Measurements from ENCODE around the gene LRRC15. TPM values are rescaled to one million over a fixed set of nuclear protein-coding genes. Genes with fewer than 3 reads are reported as not detected.

The LRRC15 gene
- total RNA-seq, 2 experiments from 2014 or later, result not detected

GRCh38 chr3:194374935-194375334 is 5.4 kb upstream of the LRRC15 start:
- H3K36me3 Mint-ChIP-seq, result no peaks in the 10 kb centered on the region
- H3K9me3 Mint-ChIP-seq, result no peaks in the 10 kb centered on the region
- no peak overlapping the region for H3K4me3 Mint-ChIP-seq
- H3K27me3 Mint-ChIP-seq, result peaks cover 20% of the 10 kb centered on the region
- DNase-seq, result no peak
- H3K4me1 Mint-ChIP-seq (ENCODE audit: low read depth), result no peaks in the 10 kb centered on the region
- intact Hi-C loops (cut with micrococcal nuclease), result no loop called here
- no peak overlapping the region for H3K27ac Mint-ChIP-seq
- ChIA-PET POLR2A (no interaction called here), CTCF (interaction anchor here (1.0 kb wide), 1 partner anchor 11 kb away, joined by 3 read pairs; no protein-coding TSS in a partner anchor)

- H3K4me3 Mint-ChIP-seq, result no peak overlapping the region
- no peaks in the 10 kb centered on the region for H3K36me3 Mint-ChIP-seq
- intact Hi-C loops (cut with micrococcal nuclease), result no loop called here
- ChIA-PET POLR2A (no interaction called here), CTCF (no interaction called here)
- DNase-seq, result no peak
- H3K27me3 Mint-ChIP-seq, result peaks cover 26% of the 10 kb centered on the region
- no peaks in the 10 kb centered on the region for H3K9me3 Mint-ChIP-seq
- no peaks in the 10 kb centered on the region for H3K4me1 Mint-ChIP-seq (ENCODE audit: low read depth)
- no peak overlapping the region for H3K27ac Mint-ChIP-seq
Measured at GRCh38 chr3:194373899-194374298, 4.4 kb upstream of the LRRC15 start.

- no peak overlapping the region for H3K4me3 Mint-ChIP-seq
- POLR2A ChIA-PET, result no interaction called here
- CTCF ChIA-PET, result no interaction called here
- DNase-seq, result no peak
- intact Hi-C loops (cut with micrococcal nuclease), result no loop called here
- H3K36me3 Mint-ChIP-seq, result no peaks in the 10 kb centered on the region
- H3K9me3 Mint-ChIP-seq, result no peaks in the 10 kb centered on the region
- peaks cover 25% of the 10 kb centered on the region for H3K27me3 Mint-ChIP-seq
- H3K27ac Mint-ChIP-seq, result no peak overlapping the region
- H3K4me1 Mint-ChIP-seq (ENCODE audit: low read depth), result no peaks in the 10 kb centered on the region
Measured at GRCh38 chr3:194373028-194373427, 3.5 kb upstream of the LRRC15 start.

GRCh38 chr3:194370753-194371152 is 1.2 kb upstream of the LRRC15 start:
- POLR2A ChIA-PET, result no interaction called here
- no peak overlapping the region for H3K4me3 Mint-ChIP-seq

GRCh38 chr3:194368918-194369317 is 625 bp downstream of the LRRC15 start:
- Mint-ChIP-seq H3K9me3 (no peaks in the 10 kb centered on the region), H3K27me3 (peaks cover 24% of the 10 kb centered on the region), H3K36me3 (no peaks in the 10 kb centered on the region), H3K4me1 (ENCODE audit: low read depth) (no peaks in the 10 kb centered on the region), H3K27ac (no peak overlapping the region), H3K4me3 (no peak overlapping the region)
- no peak for DNase-seq
- CTCF ChIA-PET, result no interaction called here
- POLR2A ChIA-PET, result no interaction called here
- intact Hi-C loops (cut with micrococcal nuclease), result no loop called here

More at GRCh38 chr3:194370753-194371152, 1.2 kb upstream of the LRRC15 start:
- no peak for DNase-seq
- Mint-ChIP-seq H3K27me3 (peaks cover 31% of the 10 kb centered on the region), H3K9me3 (no peaks in the 10 kb centered on the region), H3K4me1 (ENCODE audit: low read depth) (no peaks in the 10 kb centered on the region), H3K27ac (no peak overlapping the region), H3K36me3 (no peaks in the 10 kb centered on the region)
- CTCF ChIA-PET, result no interaction called here
- intact Hi-C loops (cut with micrococcal nuclease), result no loop called here

GRCh38 chr3:194367992-194368841 is 1.3 kb downstream of the LRRC15 start:
- no peak overlapping the region for H3K4me3 Mint-ChIP-seq
- H3K27ac Mint-ChIP-seq, result no peak overlapping the region
- no peak for DNase-seq
- H3K9me3 Mint-ChIP-seq, result no peaks in the 10 kb centered on the region
- ChIA-PET POLR2A (no interaction called here), CTCF (no interaction called here)
- H3K27me3 Mint-ChIP-seq, result peaks cover 24% of the 10 kb centered on the region
- intact Hi-C loops (cut with micrococcal nuclease), result no loop called here
- no peaks in the 10 kb centered on the region for H3K36me3 Mint-ChIP-seq
- no peaks in the 10 kb centered on the region for H3K4me1 Mint-ChIP-seq (ENCODE audit: low read depth)

GRCh38 chr3:194365978-194366490 is 3.5 kb downstream of the LRRC15 start:
- no peak overlapping the region for H3K27ac Mint-ChIP-seq

GRCh38 chr3:194365526-194365925 is 4.0 kb downstream of the LRRC15 start:
- H3K9me3 Mint-ChIP-seq, result no peaks in the 10 kb centered on the region
- H3K36me3 Mint-ChIP-seq, result no peaks in the 10 kb centered on the region
- H3K4me1 Mint-ChIP-seq (ENCODE audit: low read depth), result no peaks in the 10 kb centered on the region
- ChIA-PET CTCF (interaction anchor here (1.5 kb wide), 1 partner anchor 22 kb away, joined by 4 read pairs; no protein-coding TSS in a partner anchor), POLR2A (no interaction called here)
- DNase-seq, result no peak
- peaks cover 21% of the 10 kb centered on the region for H3K27me3 Mint-ChIP-seq
- intact Hi-C loops (cut with micrococcal nuclease), result no loop called here
- no peak overlapping the region for H3K27ac Mint-ChIP-seq
- H3K4me3 Mint-ChIP-seq, result no peak overlapping the region

More at GRCh38 chr3:194365978-194366490, 3.5 kb downstream of the LRRC15 start:
- Mint-ChIP-seq H3K9me3 (no peaks in the 10 kb centered on the region), H3K4me3 (no peak overlapping the region), H3K36me3 (no peaks in the 10 kb centered on the region), H3K4me1 (ENCODE audit: low read depth) (no peaks in the 10 kb centered on the region), H3K27me3 (peaks cover 24% of the 10 kb centered on the region)
- POLR2A ChIA-PET, result no interaction called here
- intact Hi-C loops (cut with micrococcal nuclease), result no loop called here
- no peak for DNase-seq
- CTCF ChIA-PET, result interaction anchor here (1.5 kb wide), 1 partner anchor 22 kb away, joined by 4 read pairs; no protein-coding TSS in a partner anchor

GRCh38 chr3:194364652-194365434 is 4.7 kb downstream of the LRRC15 start:
- H3K4me1 Mint-ChIP-seq (ENCODE audit: low read depth), result no peaks in the 10 kb centered on the region
- H3K4me3 Mint-ChIP-seq, result no peak overlapping the region
- intact Hi-C loops (cut with micrococcal nuclease), result no loop called here
- no peak for DNase-seq
- H3K27ac Mint-ChIP-seq, result no peak overlapping the region
- H3K27me3 Mint-ChIP-seq, result peaks cover 18% of the 10 kb centered on the region
- CTCF ChIA-PET, result interaction anchor here (1.4 to 1.5 kb wide), 2 partner anchors 21 kb away, joined by 3 to 4 read pairs; no protein-coding TSS in a partner anchor
- H3K36me3 Mint-ChIP-seq, result no peaks in the 10 kb centered on the region
- no peaks in the 10 kb centered on the region for H3K9me3 Mint-ChIP-seq
- POLR2A ChIA-PET, result no interaction called here

- DNase-seq, result no peak
- Mint-ChIP-seq H3K36me3 (no peaks in the 10 kb centered on the region), H3K4me1 (ENCODE audit: low read depth) (no peaks in the 10 kb centered on the region), H3K9me3 (no peaks in the 10 kb centered on the region), H3K27me3 (peaks cover 16% of the 10 kb centered on the region), H3K4me3 (no peak overlapping the region), H3K27ac (no peak overlapping the region)
- intact Hi-C loops (cut with micrococcal nuclease), result no loop called here
- ChIA-PET POLR2A (no interaction called here), CTCF (interaction anchor here (1.4 kb wide), 1 partner anchor 20 kb away, joined by 3 read pairs; no protein-coding TSS in a partner anchor)
Measured at GRCh38 chr3:194364314-194364651, 5.3 kb downstream of the LRRC15 start.

- H3K36me3 Mint-ChIP-seq, result no peaks in the 10 kb centered on the region
- no peaks in the 10 kb centered on the region for H3K9me3 Mint-ChIP-seq
- no peak for DNase-seq
- intact Hi-C loops (cut with micrococcal nuclease), result no loop called here
- no peak overlapping the region for H3K4me3 Mint-ChIP-seq
- H3K27me3 Mint-ChIP-seq, result no peaks in the 10 kb centered on the region
- H3K4me1 Mint-ChIP-seq (ENCODE audit: low read depth), result no peaks in the 10 kb centered on the region
- H3K27ac Mint-ChIP-seq, result no peak overlapping the region
- POLR2A ChIA-PET, result no interaction called here
- CTCF ChIA-PET, result interaction anchor here (1.0 to 1.1 kb wide), 2 partner anchors 16 to 45 kb away, joined by 3 to 4 read pairs; no protein-coding TSS in a partner anchor
Measured at GRCh38 chr3:194360568-194360967, 9.0 kb downstream of the LRRC15 start.

GRCh38 chr3:194357681-194358080 is 11.9 kb downstream of the LRRC15 start:
- intact Hi-C loops (cut with micrococcal nuclease), result no loop called here

More at GRCh38 chr3:194357681-194358080, 11.9 kb downstream of the LRRC15 start:
- DNase-seq, result no peak
- Mint-ChIP-seq H3K9me3 (no peaks in the 10 kb centered on the region), H3K27me3 (no peaks in the 10 kb centered on the region), H3K27ac (no peak overlapping the region), H3K36me3 (no peaks in the 10 kb centered on the region), H3K4me3 (no peak overlapping the region), H3K4me1 (ENCODE audit: low read depth) (no peaks in the 10 kb centered on the region)
- ChIA-PET POLR2A (no interaction called here), CTCF (no interaction called here)
